ENCODE results near the gene HNRNPU.

The HNRNPU gene
- long read RNA-seq, full-length matches to known transcripts: 49 of 93 reads
- long read RNA-seq, partial matches to known transcripts: 27 of 93 reads
- long read RNA-seq, other reads (novel, unspliced or antisense): 17 of 93 reads

DNA sequence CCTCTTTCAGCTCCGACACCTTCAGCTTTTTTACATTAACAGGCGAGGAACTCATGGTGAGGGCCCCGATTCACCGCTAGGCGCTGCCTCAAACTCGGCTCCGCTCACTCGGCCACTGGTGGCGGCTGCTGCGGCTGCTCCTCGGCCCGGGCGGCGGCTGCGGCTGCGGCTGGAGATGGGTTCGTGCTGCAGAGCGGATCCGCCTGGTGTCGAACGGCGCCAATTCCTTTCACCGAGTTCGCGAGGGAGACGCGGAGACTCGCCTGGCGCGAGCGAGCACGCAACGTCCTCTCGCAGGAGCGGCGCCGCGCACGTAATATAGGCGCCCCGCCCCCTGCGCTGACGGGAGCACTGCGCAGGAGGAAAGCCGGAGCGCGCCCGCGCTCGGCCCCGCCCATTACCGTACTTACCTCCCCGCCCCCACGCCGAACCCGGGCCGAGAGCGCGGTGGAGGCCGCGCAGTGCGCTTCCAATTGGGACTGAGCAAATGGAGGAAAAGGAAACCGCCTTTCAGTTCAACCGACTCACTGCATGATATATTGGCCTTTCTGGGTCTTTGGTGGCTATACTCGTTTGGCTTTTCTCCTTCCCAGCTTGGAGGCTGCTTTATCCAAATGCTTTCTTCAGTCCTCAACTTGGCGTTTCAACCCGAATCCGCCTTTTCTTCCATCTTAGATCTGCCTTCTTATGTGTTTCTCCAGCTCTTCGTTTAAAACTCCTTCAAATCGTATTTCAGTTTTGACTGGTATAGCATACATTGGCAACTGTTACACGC lies at the start of gene HNRNPU:
Gene HNRNPU, minus strand, starts transcription at position 291 of the 775 bp plus-strand sequence. Its CDS starts 236 bp downstream, at position 55.
- Histone ChIP-seq H3K4me3 (replicated peaks; ENCODE audit: insufficient read depth, low read length) (peak within 1 kb of the TSS; percentile 67), H3K27ac (replicated peaks) (peak within 1 kb of the TSS; percentile 98), H3K27me3 (ENCODE audit: insufficient read depth, poor library complexity, severe bottlenecking) (no peaks in the 10 kb centered on the region)
- peak; percentile 93 to 94 for DNase-seq (ENCODE audit: low read depth in 1 of 2, low spot score in 1 of 2)
- TF ChIP-seq GABPA (IDR thresholded peaks at IDR 0.05; ENCODE audit: low read depth): no peak
- TF ChIP-seq, protein P1, sequence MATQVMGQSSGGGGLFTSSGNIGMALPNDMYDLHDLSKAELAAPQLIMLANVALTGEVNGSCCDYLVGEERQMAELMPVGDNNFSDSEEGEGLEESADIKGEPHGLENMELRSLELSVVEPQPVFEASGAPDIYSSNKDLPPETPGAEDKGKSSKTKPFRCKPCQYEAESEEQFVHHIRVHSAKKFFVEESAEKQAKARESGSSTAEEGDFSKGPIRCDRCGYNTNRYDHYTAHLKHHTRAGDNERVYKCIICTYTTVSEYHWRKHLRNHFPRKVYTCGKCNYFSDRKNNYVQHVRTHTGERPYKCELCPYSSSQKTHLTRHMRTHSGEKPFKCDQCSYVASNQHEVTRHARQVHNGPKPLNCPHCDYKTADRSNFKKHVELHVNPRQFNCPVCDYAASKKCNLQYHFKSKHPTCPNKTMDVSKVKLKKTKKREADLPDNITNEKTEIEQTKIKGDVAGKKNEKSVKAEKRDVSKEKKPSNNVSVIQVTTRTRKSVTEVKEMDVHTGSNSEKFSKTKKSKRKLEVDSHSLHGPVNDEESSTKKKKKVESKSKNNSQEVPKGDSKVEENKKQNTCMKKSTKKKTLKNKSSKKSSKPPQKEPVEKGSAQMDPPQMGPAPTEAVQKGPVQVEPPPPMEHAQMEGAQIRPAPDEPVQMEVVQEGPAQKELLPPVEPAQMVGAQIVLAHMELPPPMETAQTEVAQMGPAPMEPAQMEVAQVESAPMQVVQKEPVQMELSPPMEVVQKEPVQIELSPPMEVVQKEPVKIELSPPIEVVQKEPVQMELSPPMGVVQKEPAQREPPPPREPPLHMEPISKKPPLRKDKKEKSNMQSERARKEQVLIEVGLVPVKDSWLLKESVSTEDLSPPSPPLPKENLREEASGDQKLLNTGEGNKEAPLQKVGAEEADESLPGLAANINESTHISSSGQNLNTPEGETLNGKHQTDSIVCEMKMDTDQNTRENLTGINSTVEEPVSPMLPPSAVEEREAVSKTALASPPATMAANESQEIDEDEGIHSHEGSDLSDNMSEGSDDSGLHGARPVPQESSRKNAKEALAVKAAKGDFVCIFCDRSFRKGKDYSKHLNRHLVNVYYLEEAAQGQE (IDR thresholded peaks at IDR 0.05; ENCODE audit: insufficient replicate concordance, low read depth): peak; percentile 43
- peak; percentile 97 for TF ChIP-seq POLR2AphosphoS5 (IDR thresholded peaks at IDR 0.05; ENCODE audit: low read depth)

DNA sequence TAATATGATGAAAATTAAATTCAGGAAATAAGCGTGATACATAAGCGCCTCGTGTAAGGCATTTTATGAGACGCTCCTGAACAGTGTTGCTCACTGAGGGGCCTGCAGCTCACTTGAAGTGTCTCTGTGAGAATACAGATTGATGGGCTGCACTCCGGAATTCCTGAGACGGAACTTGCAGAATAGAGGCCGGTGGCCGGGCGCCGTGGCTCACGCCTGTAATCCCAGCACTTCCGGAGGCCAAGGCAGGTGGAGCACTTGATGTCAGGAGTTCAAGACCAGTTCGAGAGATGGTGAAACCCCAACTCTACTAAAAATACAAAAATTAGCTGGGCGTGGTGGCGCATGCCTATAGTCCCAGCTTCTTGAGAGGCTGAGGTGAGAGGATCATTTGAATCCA lies 49.5 kb upstream of the HNRNPU start:
- H3K27ac ChIP-seq (replicated peaks): no peak overlapping the region
- TF ChIP-seq SPI1 (IDR thresholded peaks at IDR 0.05; ENCODE audit: borderline replicate concordance, low read depth): no peak
- no peak for TF ChIP-seq POLR2AphosphoS5 (IDR thresholded peaks at IDR 0.05; ENCODE audit: low read depth)
- no peak for TF ChIP-seq GABPA (IDR thresholded peaks at IDR 0.05; ENCODE audit: low read depth)
- no peak for TF ChIP-seq CTCF (IDR thresholded peaks at IDR 0.05; ENCODE audit: insufficient read depth, low read length)
- TF ChIP-seq, protein P1 (IDR thresholded peaks at IDR 0.05; ENCODE audit: insufficient replicate concordance, low read depth): no peak
- H3K4me3 ChIP-seq (replicated peaks; ENCODE audit: insufficient read depth, low read length): no peak overlapping the region
- H3K27me3 ChIP-seq (ENCODE audit: insufficient read depth, poor library complexity, severe bottlenecking): no peaks in the 10 kb centered on the region
- no peak for DNase-seq (ENCODE audit: low read depth in 1 of 2, low spot score in 1 of 2)

DNA sequence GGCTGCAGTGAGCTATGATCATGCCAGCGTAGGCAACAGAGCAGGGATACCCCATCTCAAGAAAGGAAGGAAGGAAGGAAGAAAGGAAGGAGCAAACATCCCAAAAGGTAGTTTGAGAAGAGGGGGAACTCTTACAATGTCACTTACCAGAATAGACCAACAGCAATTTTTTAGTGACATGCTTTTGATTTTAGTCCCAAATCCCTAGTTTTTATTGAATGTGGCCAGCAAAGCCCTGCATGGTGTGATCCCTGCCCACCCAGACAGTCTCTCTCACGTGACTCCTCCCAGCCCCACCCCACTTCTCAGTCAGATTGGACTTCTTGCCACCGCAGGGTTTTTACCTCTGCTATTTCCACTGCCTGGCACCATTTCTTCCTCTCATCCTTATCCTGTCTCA lies 39.8 kb upstream of the HNRNPU start:
- no peaks in the 10 kb centered on the region for H3K27me3 ChIP-seq (ENCODE audit: insufficient read depth, poor library complexity, severe bottlenecking)
- no peak overlapping the region for H3K4me3 ChIP-seq (replicated peaks; ENCODE audit: insufficient read depth, low read length)
- no peak for TF ChIP-seq CTCF (IDR thresholded peaks at IDR 0.05; ENCODE audit: insufficient read depth, low read length)
- TF ChIP-seq SPI1 (IDR thresholded peaks at IDR 0.05; ENCODE audit: borderline replicate concordance, low read depth): no peak
- no peak for TF ChIP-seq POLR2AphosphoS5 (IDR thresholded peaks at IDR 0.05; ENCODE audit: low read depth)
- no peak for DNase-seq (ENCODE audit: low read depth in 1 of 2, low spot score in 1 of 2)
- H3K27ac ChIP-seq (replicated peaks): no peak overlapping the region

GRCh38 chr1:244901400-244902015 lies 37.2 kb upstream of the HNRNPU start:
- no peak for TF ChIP-seq CTCF (IDR thresholded peaks at IDR 0.05; ENCODE audit: insufficient read depth, low read length)
- DNase-seq (ENCODE audit: low read depth in 1 of 2, low spot score in 1 of 2): no peak
- H3K27ac ChIP-seq (replicated peaks): no peak overlapping the region
- no peaks in the 10 kb centered on the region for H3K27me3 ChIP-seq (ENCODE audit: insufficient read depth, poor library complexity, severe bottlenecking)
- no peak overlapping the region for H3K4me3 ChIP-seq (replicated peaks; ENCODE audit: insufficient read depth, low read length)
